ENCODE measurements around the gene WDR4. TPM values are rescaled to one million over a fixed set of nuclear protein-coding genes. Genes with fewer than 3 reads are reported as not detected.

The WDR4 gene
- total RNA-seq, 1 experiment from 2014 or later: 35.3 TPM

DNA sequence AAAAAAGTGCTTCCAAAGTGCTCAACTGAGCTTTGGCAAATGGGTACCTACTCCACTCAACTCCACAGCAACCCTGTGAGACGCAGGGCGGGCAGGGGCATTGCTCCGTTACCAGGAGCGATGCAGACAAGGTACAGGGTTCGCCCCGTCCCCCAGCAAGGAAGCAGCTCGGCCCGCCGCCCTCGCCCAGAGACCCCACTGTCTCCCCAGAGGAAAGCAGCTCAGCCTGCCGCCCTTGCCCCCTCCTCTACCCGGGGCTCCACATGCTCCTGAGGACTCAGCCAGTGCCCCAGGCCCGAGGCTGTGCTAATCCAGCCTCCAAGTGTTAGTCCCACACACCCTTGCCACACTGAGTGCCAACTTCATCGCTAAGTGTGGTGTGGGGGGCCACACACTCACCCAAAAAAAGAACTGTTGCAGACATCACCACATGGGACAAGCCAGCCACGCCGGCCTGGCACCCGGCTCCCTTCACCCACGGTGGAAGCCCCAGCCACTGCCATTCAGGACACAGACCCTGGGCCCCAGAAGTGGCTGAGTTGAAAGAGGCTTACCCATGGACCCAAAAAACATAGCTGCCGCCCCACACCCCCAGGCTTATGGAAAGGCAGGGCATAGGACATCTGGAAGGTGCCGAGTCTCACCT, 26.3 kb downstream of the WDR4 start:
- Histone ChIP-seq H3K9me3 (ENCODE audit: low read length) (no peaks in the 10 kb centered on the region), H3K9me2 (replicated peaks; ENCODE audit: low read length) (no peaks in the 10 kb centered on the region), H3K9ac (ENCODE audit: low read length) (no peak overlapping the region), H4K20me1 (ENCODE audit: low read length) (peaks cover 22% of the 10 kb centered on the region), H3K79me2 (ENCODE audit: low read length) (peaks cover 20% of the 10 kb centered on the region), H3K4me2 (ENCODE audit: low read length) (no peak overlapping the region), H3K4me3 (ENCODE audit: low read length) (no peak overlapping the region), H3K36me3 (ENCODE audit: low read depth, low read length) (peaks cover 79% of the 10 kb centered on the region), H3K4me1 (ENCODE audit: insufficient read depth, low read length) (no peaks in the 10 kb centered on the region), H2AFZ (ENCODE audit: low read length) (no peak overlapping the region), H3K27ac (ENCODE audit: low read length) (no peak overlapping the region), H3F3A (ENCODE audit: low read length, unreplicated experiment) (no peaks in the 10 kb centered on the region), H3K27me3 (ENCODE audit: low read length) (no peaks in the 10 kb centered on the region)
- ChIA-PET POLR2A (ENCODE audit: unreplicated experiment) (no interaction called here), CTCF (interaction anchor here (0.7 kb wide), 2 partner anchors 627 to 766 kb away, joined by 5 to 8 read pairs; no protein-coding TSS in a partner anchor)
- TF ChIP-seq EZH2 (IDR thresholded peaks at IDR 0.05; ENCODE audit: low read length, unreplicated experiment) (no peak), EZH2phosphoT487 (IDR thresholded peaks at IDR 0.05; ENCODE audit: borderline replicate concordance, low read length) (no peak)
- TF ChIP-seq, protein P1, sequence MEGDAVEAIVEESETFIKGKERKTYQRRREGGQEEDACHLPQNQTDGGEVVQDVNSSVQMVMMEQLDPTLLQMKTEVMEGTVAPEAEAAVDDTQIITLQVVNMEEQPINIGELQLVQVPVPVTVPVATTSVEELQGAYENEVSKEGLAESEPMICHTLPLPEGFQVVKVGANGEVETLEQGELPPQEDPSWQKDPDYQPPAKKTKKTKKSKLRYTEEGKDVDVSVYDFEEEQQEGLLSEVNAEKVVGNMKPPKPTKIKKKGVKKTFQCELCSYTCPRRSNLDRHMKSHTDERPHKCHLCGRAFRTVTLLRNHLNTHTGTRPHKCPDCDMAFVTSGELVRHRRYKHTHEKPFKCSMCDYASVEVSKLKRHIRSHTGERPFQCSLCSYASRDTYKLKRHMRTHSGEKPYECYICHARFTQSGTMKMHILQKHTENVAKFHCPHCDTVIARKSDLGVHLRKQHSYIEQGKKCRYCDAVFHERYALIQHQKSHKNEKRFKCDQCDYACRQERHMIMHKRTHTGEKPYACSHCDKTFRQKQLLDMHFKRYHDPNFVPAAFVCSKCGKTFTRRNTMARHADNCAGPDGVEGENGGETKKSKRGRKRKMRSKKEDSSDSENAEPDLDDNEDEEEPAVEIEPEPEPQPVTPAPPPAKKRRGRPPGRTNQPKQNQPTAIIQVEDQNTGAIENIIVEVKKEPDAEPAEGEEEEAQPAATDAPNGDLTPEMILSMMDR (conservative IDR thresholded peaks at IDR 0.05; ENCODE audit: low read depth, low read length): no peak
- no peak for DNase-seq
- intact Hi-C loops (cut with micrococcal nuclease): no loop called here
- ATAC-seq: no peak
- no TSS peak for BruUV-seq (replicated peaks)

DNA sequence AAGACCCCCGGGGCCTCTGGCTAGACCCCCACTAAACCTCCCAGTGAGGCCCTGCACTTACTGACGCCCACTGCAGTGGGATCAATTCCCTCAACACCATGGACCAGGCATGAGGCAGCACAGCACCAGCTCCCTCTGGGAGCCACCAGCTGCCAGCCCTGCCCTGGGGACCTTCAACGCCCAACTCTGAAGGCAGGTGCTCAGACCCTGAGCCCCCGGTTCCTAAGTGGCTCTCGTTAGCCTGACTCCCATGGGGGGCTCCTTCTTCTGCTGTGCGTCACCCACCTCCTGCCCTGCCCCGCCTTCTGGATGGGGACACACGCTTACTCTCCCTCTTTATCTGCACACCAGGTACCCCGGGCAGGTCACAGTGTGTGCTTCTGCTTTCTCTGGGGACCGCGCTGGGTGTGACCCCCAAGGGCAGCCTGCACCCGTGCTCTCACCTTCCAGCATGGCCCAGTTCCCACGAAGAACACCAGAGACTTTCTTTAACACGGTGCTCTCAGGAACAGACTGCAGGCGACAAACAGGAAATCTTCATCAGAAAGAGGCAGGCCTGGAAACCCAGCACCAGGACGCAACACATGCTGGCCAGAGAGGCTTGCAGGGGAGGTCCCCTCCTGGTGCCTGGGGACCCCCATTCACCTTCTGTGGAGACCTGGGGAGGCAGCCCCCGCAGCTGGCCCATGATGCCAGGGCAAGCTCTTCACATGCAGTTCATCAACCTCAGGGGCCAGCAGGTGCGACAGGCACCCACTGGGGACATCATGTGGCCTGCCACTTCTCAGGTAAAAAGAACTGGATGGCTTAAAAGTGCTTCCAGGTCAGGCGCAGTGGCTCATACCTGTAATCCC, 27.3 kb downstream of the WDR4 start:
- Histone ChIP-seq H3K9ac (ENCODE audit: low read length) (no peak overlapping the region), H3K4me2 (ENCODE audit: low read length) (no peak overlapping the region), H3K4me3 (ENCODE audit: low read length) (no peak overlapping the region), H3K9me3 (ENCODE audit: low read length) (no peaks in the 10 kb centered on the region), H3K36me3 (ENCODE audit: low read depth, low read length) (peaks cover 80% of the 10 kb centered on the region), H3F3A (ENCODE audit: low read length, unreplicated experiment) (no peaks in the 10 kb centered on the region), H3K9me2 (replicated peaks; ENCODE audit: low read length) (no peaks in the 10 kb centered on the region), H3K4me1 (ENCODE audit: insufficient read depth, low read length) (no peaks in the 10 kb centered on the region), H3K27me3 (ENCODE audit: low read length) (no peaks in the 10 kb centered on the region), H2AFZ (ENCODE audit: low read length) (no peak overlapping the region), H4K20me1 (ENCODE audit: low read length) (peaks cover 15% of the 10 kb centered on the region; the same call in 1 of the 2 replicates), H3K27ac (ENCODE audit: low read length) (no peak overlapping the region), H3K79me2 (ENCODE audit: low read length) (peaks cover 19% of the 10 kb centered on the region)
- ChIA-PET POLR2A (ENCODE audit: unreplicated experiment) (no interaction called here), CTCF (no interaction called here)
- DNase-seq (no peak), ATAC-seq (no peak)
- intact Hi-C loops (cut with micrococcal nuclease): no loop called here
- BruUV-seq (replicated peaks): no TSS peak
- TF ChIP-seq EZH2phosphoT487 (IDR thresholded peaks at IDR 0.05; ENCODE audit: borderline replicate concordance, low read length): no peak
- no peak for TF ChIP-seq EZH2 (IDR thresholded peaks at IDR 0.05; ENCODE audit: low read length, unreplicated experiment)
- TF ChIP-seq, protein P1 (conservative IDR thresholded peaks at IDR 0.05; ENCODE audit: low read depth, low read length): no peak

Measured in PC-3 (cell line).